HEK293 (cell line): Measurements from ENCODE around the gene SRD5A3.

Experiments
- CTCF ChIP-seq: fragments of 450-650 bp; formaldehyde crosslinking; IDR thresholded peaks from 2 replicates; pipeline ENCODE4 v1.5.1; 2016; ENCODE audit warnings: missing biosample characterization, missing genetic modification characterization
- ZNF350 ChIP-seq: fragments of 450-650 bp; formaldehyde crosslinking; IDR thresholded peaks from 2 replicates; pipeline ENCODE4 v1.5.0; 2017; ENCODE audit warnings: missing biosample characterization, mild to moderate bottlenecking, missing genetic modification characterization
- ZNF362 ChIP-seq: fragments of 450-650 bp; formaldehyde crosslinking; IDR thresholded peaks from 2 replicates; pipeline ENCODE4 v1.5.1; 2016; ENCODE audit warnings: missing biosample characterization, missing genetic modification characterization

DNA sequence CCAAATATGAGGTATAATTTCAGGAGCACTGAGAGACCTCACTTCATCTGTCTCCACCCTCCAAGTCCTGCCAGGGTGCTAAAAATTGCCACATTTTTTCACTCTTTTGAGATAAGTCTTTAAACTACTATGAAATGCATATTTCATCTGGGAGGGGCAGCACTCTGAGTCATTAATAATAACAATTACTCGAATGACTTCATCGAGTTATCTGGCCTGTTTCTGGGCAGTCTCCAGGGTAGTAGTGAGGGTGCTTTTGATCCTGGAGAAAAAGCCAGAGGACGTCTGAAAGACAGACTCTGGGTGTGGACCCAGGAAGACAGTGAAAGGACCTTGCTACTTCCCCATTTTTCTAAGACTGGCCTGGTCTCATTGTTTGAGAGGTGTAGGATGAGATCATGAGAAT lies 42.3 kb upstream of the SRD5A3 start:
- no peak for TF ChIP-seq ZNF362
- TF ChIP-seq ZNF350 (tag by site-specific recombination), result no peak
- TF ChIP-seq CTCF (tag by site-specific recombination), result no peak
